ENCODE data around the gene BAZ2B. TPM values are rescaled to one million over a fixed set of nuclear protein-coding genes. Genes with fewer than 3 reads are reported as not detected.

The BAZ2B gene
- total RNA-seq, 1 experiment from 2014 or later = 19.9 TPM

GRCh38 chr2:159497256-159497655 lies 119.1 kb downstream of the BAZ2B start (continued):
- peak; percentile 62; the same call in 1 of the 2 replicates for TF ChIP-seq SRF (IDR thresholded peaks at IDR 0.05; ENCODE audit: low read depth)
- no peak for TF ChIP-seq RAD21 (IDR thresholded peaks at IDR 0.05; ENCODE audit: low read depth)

- ATAC-seq = no peak
- Histone ChIP-seq H3K36me3 (ENCODE audit: control insufficient read depth in 1 of 2, insufficient read depth in 2 of 2, low read length in 2 of 2) (no peaks in the 10 kb centered on the region), H3K79me2 (ENCODE audit: insufficient read depth, low read length) (no peaks in the 10 kb centered on the region), H4K20me1 (ENCODE audit: insufficient read depth) (no peaks in the 10 kb centered on the region), H3K9ac (ENCODE audit: low read length) (no peak overlapping the region), H3K4me2 (ENCODE audit: low read length) (no peak overlapping the region), H3K9me2 (ENCODE audit: insufficient read depth) (no peaks in the 10 kb centered on the region), H3K27ac (ENCODE audit: low read depth, low read length) (no peak overlapping the region), H3K4me3 (replicated peaks in 1 of 2; ENCODE audit: low read depth in 1 of 2, low read length in 2 of 2) (no peak overlapping the region), H3K27me3 (ENCODE audit: insufficient read depth, low read length) (no peaks in the 10 kb centered on the region), H3K4me1 (ENCODE audit: control insufficient read depth in 1 of 2, insufficient read depth in 2 of 2, low read length in 2 of 2) (no peaks in the 10 kb centered on the region), H2AFZ (ENCODE audit: low read depth, low read length, poor library complexity, severe bottlenecking) (no peak overlapping the region), H3K9me3 (ENCODE audit: control insufficient read depth in 1 of 2, insufficient read depth in 1 of 2, low read depth in 1 of 2, low read length in 2 of 2) (no peaks in the 10 kb centered on the region)
- CTCF ChIA-PET = no interaction called here
- intact Hi-C loops (cut with micrococcal nuclease) = no loop called here
- DNase-seq (ENCODE audit: low read depth, low spot score) = no peak
- RAD21 ChIA-PET (ENCODE audit: low non-redundant PET in 1 of 2, low total read pairs in 2 of 2, uncharacterized antibody in 2 of 2, unreplicated experiment in 2 of 2) = no interaction called here
- BruUV-seq (replicated peaks) = no TSS peak
- TF ChIP-seq ZBTB33 (IDR thresholded peaks at IDR 0.05; ENCODE audit: extremely low read depth, insufficient replicate concordance, low read length) = no peak
- no peak for TF ChIP-seq CTCF (IDR thresholded peaks at IDR 0.05 in 2 of 3, conservative IDR thresholded peaks at IDR 0.05 in 1 of 3; ENCODE audit: borderline replicate concordance in 1 of 3, insufficient read depth in 1 of 3, low read depth in 2 of 3, low read length in 2 of 3)
- no peak for TF ChIP-seq SP1 (IDR thresholded peaks at IDR 0.05; ENCODE audit: low read depth)
- TF ChIP-seq EZH2 (IDR thresholded peaks at IDR 0.05) = no peak
- TF ChIP-seq POLR2A (IDR thresholded peaks at IDR 0.05; ENCODE audit: borderline replicate concordance, extremely low read depth, insufficient read depth, insufficient read length) = no peak
- TF ChIP-seq MAX (IDR thresholded peaks at IDR 0.05) = no peak
- no peak for TF ChIP-seq TCF7L2 (IDR thresholded peaks at IDR 0.05; ENCODE audit: borderline replicate concordance, extremely low read depth, insufficient read depth, insufficient read length)
- TF ChIP-seq SRF (IDR thresholded peaks at IDR 0.05; ENCODE audit: low read depth) = no peak
- TF ChIP-seq SIN3A (IDR thresholded peaks at IDR 0.05; ENCODE audit: low read depth) = no peak
- TF ChIP-seq CEBPB (IDR thresholded peaks at IDR 0.05; ENCODE audit: low read depth) = no peak
- no peak for TF ChIP-seq POLR2AphosphoS5 (IDR thresholded peaks at IDR 0.05; ENCODE audit: low read depth, low read length)
- TF ChIP-seq REST (IDR thresholded peaks at IDR 0.05; ENCODE audit: low read depth) = no peak
- TF ChIP-seq ELF1 (IDR thresholded peaks at IDR 0.05; ENCODE audit: borderline replicate concordance, low read depth) = no peak
- POLR2A ChIA-PET = no interaction called here
Measured at GRCh38 chr2:159489476-159489875, 126.9 kb downstream of the BAZ2B start.
